ENCODE measurements around the gene NOG.

The NOG gene

DNA sequence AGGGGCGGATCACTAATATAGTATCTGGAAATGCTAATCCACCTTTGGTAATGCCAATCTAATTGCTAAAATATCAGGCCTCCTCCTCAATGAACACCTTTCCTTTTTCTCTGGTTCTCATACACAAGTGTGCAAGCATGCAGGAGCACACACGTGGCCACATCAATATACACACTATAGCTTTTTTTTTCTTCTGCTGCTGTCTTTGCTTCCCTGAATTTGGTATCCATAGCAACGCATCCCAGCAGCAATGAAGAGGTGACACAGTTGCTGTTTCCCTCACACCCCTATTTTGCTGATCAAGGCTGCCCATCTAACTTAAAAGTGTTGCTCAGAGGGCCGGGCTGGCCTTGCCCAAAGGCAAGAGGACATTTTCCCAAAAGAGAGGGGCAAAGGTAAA lies 15.4 kb downstream of the NOG start:
- Histone ChIP-seq H3K27ac (no peak overlapping the region), H2AFZ (ENCODE audit: low read depth) (no peak overlapping the region), H4K20me1 (ENCODE audit: insufficient read depth) (no peaks in the 10 kb centered on the region), H3K27me3 (ENCODE audit: insufficient read depth, low read depth) (no peaks in the 10 kb centered on the region), H3K4me2 (no peak overlapping the region), H3K36me3 (ENCODE audit: insufficient read depth) (no peaks in the 10 kb centered on the region), H3K9ac (no peak overlapping the region), H3K4me3 (IDR thresholded peaks at IDR 0.05; ENCODE audit: insufficient read depth, low read depth, low read length) (no peak overlapping the region), H3K79me2 (ENCODE audit: insufficient read depth, low read depth) (no peaks in the 10 kb centered on the region), H3K4me1 (ENCODE audit: low read depth, poor library complexity, severe bottlenecking) (no peaks in the 10 kb centered on the region)
- TF ChIP-seq, protein P1, sequence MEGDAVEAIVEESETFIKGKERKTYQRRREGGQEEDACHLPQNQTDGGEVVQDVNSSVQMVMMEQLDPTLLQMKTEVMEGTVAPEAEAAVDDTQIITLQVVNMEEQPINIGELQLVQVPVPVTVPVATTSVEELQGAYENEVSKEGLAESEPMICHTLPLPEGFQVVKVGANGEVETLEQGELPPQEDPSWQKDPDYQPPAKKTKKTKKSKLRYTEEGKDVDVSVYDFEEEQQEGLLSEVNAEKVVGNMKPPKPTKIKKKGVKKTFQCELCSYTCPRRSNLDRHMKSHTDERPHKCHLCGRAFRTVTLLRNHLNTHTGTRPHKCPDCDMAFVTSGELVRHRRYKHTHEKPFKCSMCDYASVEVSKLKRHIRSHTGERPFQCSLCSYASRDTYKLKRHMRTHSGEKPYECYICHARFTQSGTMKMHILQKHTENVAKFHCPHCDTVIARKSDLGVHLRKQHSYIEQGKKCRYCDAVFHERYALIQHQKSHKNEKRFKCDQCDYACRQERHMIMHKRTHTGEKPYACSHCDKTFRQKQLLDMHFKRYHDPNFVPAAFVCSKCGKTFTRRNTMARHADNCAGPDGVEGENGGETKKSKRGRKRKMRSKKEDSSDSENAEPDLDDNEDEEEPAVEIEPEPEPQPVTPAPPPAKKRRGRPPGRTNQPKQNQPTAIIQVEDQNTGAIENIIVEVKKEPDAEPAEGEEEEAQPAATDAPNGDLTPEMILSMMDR (conservative IDR thresholded peaks at IDR 0.05; ENCODE audit: low read depth, low read length) = no peak

DNA sequence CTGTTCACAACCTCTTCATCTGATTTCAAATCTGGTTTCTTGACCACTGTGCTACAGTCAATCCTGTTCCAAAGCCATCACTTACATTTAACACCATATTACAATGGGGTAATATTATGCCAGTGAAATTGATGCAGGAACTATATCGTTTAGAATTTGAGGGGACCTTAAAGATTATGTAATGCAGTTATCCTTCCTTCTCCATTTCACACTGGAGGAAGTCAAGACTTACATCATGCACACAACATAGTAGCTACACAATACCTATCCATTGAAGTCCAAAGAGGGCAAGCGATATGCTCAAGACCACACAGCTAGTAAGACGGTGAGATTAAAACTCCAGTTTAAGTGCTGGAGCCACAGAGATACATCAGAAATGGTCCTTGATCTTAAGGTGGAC lies 16.8 kb downstream of the NOG start:
- Histone ChIP-seq H3K9ac (no peak overlapping the region), H3K79me2 (ENCODE audit: insufficient read depth, low read depth) (no peaks in the 10 kb centered on the region), H3K27ac (no peak overlapping the region), H3K4me3 (IDR thresholded peaks at IDR 0.05; ENCODE audit: insufficient read depth, low read depth, low read length) (no peak overlapping the region), H3K4me1 (ENCODE audit: low read depth, poor library complexity, severe bottlenecking) (no peaks in the 10 kb centered on the region), H3K27me3 (ENCODE audit: insufficient read depth, low read depth) (no peaks in the 10 kb centered on the region), H3K4me2 (no peak overlapping the region), H2AFZ (ENCODE audit: low read depth) (no peak overlapping the region), H4K20me1 (ENCODE audit: insufficient read depth) (no peaks in the 10 kb centered on the region), H3K36me3 (ENCODE audit: insufficient read depth) (no peaks in the 10 kb centered on the region)
- TF ChIP-seq, protein P1 (conservative IDR thresholded peaks at IDR 0.05; ENCODE audit: low read depth, low read length) = no peak

GRCh38 chr17:56613131-56613530 lies 19.6 kb downstream of the NOG start:
- no peak overlapping the region for H2AFZ ChIP-seq (ENCODE audit: low read depth)
- no peak overlapping the region for H3K4me2 ChIP-seq
- H3K36me3 ChIP-seq (ENCODE audit: insufficient read depth) = no peaks in the 10 kb centered on the region
- no peaks in the 10 kb centered on the region for H4K20me1 ChIP-seq (ENCODE audit: insufficient read depth)
- H3K27me3 ChIP-seq (ENCODE audit: insufficient read depth, low read depth) = no peaks in the 10 kb centered on the region
- H3K27ac ChIP-seq = no peak overlapping the region
- no peaks in the 10 kb centered on the region for H3K79me2 ChIP-seq (ENCODE audit: insufficient read depth, low read depth)
- H3K9ac ChIP-seq = no peak overlapping the region
- TF ChIP-seq, protein P1 (conservative IDR thresholded peaks at IDR 0.05; ENCODE audit: low read depth, low read length) = no peak
- no peaks in the 10 kb centered on the region for H3K4me1 ChIP-seq (ENCODE audit: low read depth, poor library complexity, severe bottlenecking)
- H3K4me3 ChIP-seq (IDR thresholded peaks at IDR 0.05; ENCODE audit: insufficient read depth, low read depth, low read length) = no peak overlapping the region

DNA sequence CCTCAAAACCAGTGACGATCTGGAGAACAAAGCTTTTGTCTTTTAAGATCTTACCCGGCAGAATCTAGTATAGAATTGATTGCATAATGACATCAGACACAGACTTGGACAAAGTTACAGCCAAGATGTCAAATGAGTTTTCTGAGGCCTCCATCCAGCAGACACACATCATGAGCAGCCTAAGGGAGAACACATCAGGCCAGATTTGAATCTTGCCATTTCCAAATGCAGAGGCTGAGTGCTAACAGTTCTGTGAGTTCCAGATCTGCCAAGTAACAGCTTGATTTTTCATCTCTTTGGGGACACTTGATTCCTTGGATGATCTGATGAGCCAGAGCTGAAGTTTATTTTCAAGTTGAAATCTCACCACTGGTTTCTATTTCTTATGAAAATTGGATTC lies 21.0 kb downstream of the NOG start:
- Histone ChIP-seq H3K36me3 (ENCODE audit: insufficient read depth) (no peaks in the 10 kb centered on the region), H3K9ac (no peak overlapping the region), H4K20me1 (ENCODE audit: insufficient read depth) (no peaks in the 10 kb centered on the region), H3K4me2 (no peak overlapping the region), H3K27ac (no peak overlapping the region), H2AFZ (ENCODE audit: low read depth) (no peak overlapping the region), H3K79me2 (ENCODE audit: insufficient read depth, low read depth) (no peaks in the 10 kb centered on the region), H3K4me1 (ENCODE audit: low read depth, poor library complexity, severe bottlenecking) (no peaks in the 10 kb centered on the region), H3K27me3 (ENCODE audit: insufficient read depth, low read depth) (no peaks in the 10 kb centered on the region), H3K4me3 (IDR thresholded peaks at IDR 0.05; ENCODE audit: insufficient read depth, low read depth, low read length) (no peak overlapping the region)
- TF ChIP-seq, protein P1 (conservative IDR thresholded peaks at IDR 0.05; ENCODE audit: low read depth, low read length) = no peak

- Histone ChIP-seq H3K36me3 (ENCODE audit: insufficient read depth) (no peaks in the 10 kb centered on the region), H3K79me2 (ENCODE audit: insufficient read depth, low read depth) (no peaks in the 10 kb centered on the region), H3K4me2 (no peak overlapping the region), H3K27me3 (ENCODE audit: insufficient read depth, low read depth) (no peaks in the 10 kb centered on the region), H3K27ac (no peak overlapping the region), H3K4me1 (ENCODE audit: low read depth, poor library complexity, severe bottlenecking) (no peaks in the 10 kb centered on the region), H2AFZ (ENCODE audit: low read depth) (no peak overlapping the region), H4K20me1 (ENCODE audit: insufficient read depth) (no peaks in the 10 kb centered on the region), H3K9ac (no peak overlapping the region), H3K4me3 (IDR thresholded peaks at IDR 0.05; ENCODE audit: insufficient read depth, low read depth, low read length) (no peak overlapping the region)
- TF ChIP-seq, protein P1 (conservative IDR thresholded peaks at IDR 0.05; ENCODE audit: low read depth, low read length) = no peak
Observed at GRCh38 chr17:56616239-56616638, 22.7 kb downstream of the NOG start.

Measured in KMS-11 (cell line).